Right lung (tissue), 5 donors: ENCODE measurements around the gene ATXN8OS. TPM values are rescaled to one million over a fixed set of nuclear protein-coding genes. Genes with fewer than 3 reads are reported as not detected.

Experiments
- polyA plus RNA-seq, 5 donors: library from polyadenylated mRNA; unstranded; fragments of 120-200 nt; gene quantifications; one replicate each; pipeline versions ENCODE4 v1.2.1 to v1.2.3, GENCODE V29; 2013; ENCODE audit warnings: inconsistent platforms in 1 of 5, low replicate concordance in 1 of 5; ENCODE audit not compliant: insufficient read length in 5 of 5, insufficient read depth in 1 of 5

Gene ATXN8OS
- polyA plus RNA-seq, 5 donors: 0.10 to 0.29 TPM; not detected in 3

Other genes starting within 250 kb of the ATXN8OS start
- under 1 TPM in 3 of 5 donors, not detected in 2; 0.03 to 0.05 (median 0.04) TPM for gene KLHL1, start 626 bp downstream of the ATXN8OS start, polyA plus RNA-seq